ENCODE data around the gene ZCCHC2.

ZCCHC2 gene

DNA sequence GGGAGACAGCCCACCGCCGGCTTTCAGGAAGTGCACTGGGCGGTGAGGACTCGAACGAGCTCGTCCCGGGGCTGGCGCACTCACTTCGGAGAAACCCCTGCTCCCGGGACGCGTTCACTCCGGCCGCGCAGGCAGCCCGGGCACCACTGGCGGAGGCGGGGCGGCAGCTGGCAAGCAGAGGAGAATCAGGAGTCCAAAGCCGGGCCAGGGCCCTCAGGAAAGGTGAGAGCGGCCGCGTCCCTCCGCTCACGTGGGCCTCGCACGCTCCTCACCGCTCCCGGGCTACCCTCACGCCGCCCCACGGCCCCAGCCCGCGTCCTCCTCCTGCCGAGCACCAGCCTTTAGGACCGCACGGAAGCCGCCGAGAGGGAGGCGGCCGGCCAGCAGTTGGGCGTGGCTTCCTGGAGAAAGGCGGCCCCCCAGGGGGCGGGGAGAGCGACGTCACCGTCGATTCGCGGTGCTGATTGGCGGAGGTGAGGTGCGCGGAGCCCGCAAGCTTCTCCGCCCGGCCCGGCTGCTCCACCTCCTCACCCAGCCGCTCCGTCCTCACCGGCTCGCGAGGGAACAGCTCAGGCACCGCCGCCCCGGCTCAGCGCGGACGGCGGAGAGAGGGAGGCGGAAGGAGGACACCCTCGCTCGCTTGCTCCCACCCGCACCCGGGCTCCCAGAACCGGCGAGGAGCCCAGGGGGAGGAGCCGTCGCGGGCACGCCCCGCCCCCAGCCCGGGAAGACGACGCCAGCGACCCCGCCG is at the start of gene ZCCHC2:
Gene ZCCHC2, plus strand, starts transcription at position 522 of the 751 bp plus-strand sequence. CDS start 400 bp downstream, outside the sequence.
- DNase-seq: peak; percentile 95

- no peak for DNase-seq
Observed at GRCh38 chr18:62479574-62479973, 43.3 kb upstream of the ZCCHC2 start.

DNA sequence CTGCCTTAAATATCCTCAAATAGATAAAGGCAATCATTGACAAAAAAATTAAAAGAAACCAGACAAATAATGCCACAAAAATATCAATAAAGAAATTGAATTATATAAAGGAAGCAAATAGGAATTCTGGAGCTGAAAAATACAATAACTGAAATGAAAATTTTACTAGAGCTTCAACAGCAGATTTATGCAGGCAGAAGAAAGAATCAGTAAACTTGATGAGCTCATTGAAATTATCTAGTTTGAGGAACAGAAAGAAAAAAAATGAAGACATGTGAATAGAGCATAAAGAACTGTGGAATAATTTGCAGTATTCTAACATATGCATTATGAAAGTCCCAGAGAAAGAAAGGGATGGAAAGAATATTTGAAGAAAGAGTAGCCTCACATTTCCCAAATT is 41.9 kb upstream of the ZCCHC2 start:
- DNase-seq: no peak

DNA sequence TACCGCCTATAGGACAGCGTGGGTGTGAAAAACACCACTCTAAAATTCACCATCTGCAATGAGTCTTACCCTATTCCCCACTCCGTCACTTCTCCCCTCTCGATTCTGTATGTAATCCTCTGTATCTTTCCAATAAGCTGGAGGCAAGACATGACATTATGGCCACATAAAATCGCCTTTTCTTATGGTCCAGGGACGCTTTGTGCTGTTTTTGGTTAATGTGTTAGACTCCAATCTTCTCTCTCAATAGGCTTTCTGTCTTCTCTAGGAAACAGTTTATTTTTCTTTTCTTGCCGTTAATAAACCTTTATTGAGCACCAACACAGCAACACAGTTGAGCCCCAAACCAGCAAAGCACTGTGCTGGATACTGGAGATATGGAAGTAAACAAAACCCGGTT is 37.9 kb upstream of the ZCCHC2 start:
- no peak for DNase-seq

DNA sequence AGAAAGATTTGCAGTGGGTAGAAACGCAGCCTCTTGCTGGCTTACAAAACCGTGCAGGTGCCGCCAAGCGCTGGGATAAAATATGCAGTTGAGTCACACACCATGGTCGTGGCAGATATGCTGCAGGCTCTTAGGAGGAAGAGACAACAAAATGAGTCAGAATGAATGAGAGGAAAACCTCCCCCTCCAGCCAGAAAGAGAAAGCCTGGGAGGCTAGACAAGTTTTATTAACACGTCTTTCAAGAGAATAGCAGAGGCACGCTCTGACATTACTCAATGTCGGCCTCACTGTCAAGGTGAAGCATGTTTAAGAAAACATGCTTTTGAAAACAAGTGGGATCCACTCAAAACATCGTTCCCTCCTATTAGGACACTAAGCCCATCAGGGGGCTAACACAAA is 37.1 kb upstream of the ZCCHC2 start:
- DNase-seq: no peak

DNA sequence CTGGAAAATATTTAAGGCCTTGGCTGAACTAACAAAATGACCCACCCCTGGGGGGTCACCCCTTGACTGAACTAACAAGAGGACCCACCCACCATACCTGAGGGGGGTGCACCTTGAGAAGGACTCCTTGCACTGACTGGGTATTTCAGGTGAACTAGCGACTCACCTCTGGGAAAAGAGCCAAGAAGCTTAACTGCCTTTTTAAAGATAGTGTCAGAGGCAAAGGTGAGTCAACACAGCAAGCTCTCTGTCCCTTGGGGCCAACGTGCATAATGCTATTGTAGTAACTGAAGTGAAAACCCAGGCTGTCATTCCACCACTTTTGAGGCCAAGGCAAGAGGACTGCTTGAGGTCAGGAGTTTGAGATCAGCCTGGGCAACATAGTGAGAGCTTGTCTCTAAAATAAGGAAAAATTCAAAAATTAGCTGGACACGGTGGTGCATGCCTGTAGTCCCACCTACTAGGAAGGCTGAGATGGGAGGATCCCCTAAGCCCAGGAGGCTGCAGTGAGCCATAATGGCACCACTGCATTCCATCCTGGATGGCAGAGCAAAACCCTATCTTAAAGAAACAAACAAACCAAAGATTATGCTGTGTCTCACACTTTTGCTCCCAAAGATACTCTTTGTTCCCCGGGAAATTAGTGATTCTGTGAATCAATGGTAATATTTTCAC is 36.4 kb upstream of the ZCCHC2 start:
- peak; percentile 43 for DNase-seq

GRCh38 chr18:62487161-62487560 is 35.7 kb upstream of the ZCCHC2 start:
- DNase-seq: no peak

- no peak for DNase-seq
Observed at GRCh38 chr18:62490967-62491695, 31.7 kb upstream of the ZCCHC2 start.

DNA sequence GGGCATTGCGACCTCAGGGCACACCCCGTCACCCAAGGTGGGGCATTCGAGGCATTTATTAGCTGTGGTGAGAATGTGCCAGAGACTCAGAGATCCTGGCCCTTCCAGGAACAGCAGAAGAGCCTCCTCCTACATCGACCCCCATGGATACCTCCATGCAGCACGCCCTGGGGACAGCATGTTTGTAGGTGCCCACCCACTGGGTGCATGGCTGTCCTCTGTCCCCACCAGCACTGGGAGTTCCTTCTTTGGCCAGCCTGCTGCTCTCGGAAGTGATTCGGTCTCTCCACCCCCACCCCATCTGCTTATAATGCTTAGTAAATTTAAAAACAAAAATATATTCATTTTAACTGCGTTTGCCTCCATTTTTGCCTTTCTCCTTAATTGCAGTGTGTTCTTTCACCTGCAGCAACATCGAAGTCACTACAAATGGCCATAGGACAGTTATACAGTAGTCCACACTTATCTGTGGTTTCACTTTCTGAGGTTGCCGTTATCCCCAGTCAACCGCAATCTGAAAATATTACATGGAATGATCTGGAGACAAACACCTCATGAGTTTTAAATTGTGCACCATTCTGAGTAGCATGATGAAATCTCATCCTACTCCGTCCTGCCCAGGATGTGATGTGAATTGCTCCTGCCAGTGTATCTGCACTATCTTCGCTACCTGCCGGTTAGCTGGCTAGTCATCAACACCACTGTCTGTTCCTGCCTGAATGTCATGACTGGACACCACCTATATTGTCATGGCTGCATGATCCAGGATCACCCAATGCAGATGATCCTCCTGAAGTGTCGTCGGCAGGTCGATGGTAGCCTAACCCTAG is 29.6 kb upstream of the ZCCHC2 start:
- no peak for DNase-seq

DNA sequence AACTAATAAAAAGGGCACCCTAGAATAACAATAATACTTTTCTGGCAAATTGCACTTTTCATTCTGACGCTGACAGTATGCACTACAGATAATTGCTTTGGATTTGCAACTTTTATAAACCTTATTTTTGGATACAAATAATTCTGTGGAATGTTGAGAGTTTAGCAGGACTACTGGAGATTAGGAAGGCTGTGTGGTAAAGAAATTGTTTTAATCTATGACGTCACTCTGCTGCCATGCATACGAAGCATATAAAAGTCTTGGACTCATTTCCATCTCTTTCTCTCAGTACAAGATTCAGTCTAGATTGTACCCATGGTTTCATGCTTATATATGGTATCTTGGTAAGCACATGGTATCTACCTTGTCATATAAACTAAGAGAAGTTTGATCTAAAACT is 28.1 kb upstream of the ZCCHC2 start:
- DNase-seq: no peak

GRCh38 chr18:62496262-62496661 is 26.6 kb upstream of the ZCCHC2 start:
- DNase-seq: no peak

DNA sequence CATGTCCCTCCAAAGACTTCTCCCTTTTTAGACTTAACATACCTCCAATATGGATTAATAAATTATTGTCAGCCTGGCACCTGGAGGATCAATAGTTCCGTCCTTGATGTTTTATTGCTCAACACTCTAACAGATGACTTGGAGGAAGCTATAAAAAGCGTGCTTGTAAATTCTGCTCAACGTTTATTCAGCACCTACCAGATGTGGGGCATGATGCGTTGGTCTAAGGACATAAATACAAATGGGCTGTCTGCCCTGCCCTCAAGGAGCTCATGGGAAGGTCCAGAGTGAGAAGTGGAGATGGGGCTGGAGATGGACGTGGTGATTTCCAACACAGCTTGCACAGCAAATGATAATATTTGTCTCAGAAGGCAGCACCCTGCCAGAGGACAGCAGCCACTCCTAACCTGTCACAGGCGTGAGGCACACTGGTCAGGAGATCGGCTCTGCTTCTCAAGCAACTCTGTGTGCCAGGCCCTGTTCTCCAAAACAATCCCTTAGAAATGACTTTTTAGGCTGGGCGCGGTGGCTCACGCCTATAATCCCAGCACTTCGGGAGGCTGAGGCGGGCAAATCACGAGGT is 25.5 kb upstream of the ZCCHC2 start:
- no peak for DNase-seq

DNA sequence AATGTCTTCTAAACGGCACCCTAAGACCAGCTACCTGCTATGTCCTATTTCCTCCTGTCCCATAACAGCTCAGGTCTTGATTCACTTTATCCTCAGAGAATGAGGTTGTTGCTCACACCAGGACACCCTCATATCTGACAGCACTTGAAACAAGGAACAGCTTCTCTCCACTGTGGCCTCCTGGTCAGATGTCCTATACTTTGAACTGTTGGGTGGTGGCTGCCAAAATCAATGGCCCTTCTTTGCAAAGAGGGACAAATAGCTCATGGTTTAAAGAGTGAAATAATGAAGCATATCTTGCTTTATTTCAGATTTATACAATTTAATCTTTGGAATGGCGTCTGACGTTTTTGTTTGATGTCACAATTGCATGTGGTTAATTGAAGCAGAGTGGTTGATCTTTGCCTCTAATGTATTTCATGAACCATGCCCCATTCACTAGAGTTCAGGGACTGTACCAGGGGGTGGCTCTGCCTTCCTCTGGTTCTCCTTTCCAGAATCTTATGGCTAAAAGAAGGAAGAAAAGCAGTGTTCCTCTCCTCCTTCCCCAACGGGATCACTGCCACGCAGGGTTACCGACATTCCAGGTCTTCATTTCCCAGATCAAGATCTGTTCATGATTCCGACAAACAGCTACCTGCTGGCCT is 24.1 kb upstream of the ZCCHC2 start:
- no peak for DNase-seq

GRCh38 chr18:62499263-62499650 is 23.6 kb upstream of the ZCCHC2 start:
- no peak for DNase-seq

DNA sequence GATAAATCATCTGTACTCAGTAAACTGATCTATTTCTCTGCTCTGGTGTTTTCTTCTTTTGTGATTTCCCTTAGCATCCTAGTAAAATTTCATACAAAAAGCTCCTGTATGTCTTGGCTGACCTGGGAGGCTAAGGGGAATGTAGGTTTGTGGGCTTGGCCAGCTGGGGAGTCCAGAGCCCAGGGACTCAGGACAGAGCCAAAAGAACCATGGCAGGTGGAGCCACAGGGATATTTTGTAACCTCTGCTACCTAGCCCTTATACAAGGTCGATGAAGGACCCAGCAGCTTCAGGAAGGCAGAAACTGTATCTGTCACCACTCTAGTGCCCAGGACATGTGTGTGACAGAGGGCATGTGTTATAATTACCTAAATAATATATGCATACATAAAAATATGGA is 22.7 kb upstream of the ZCCHC2 start:
- no peak for DNase-seq

GRCh38 chr18:62500966-62501591 is 21.7 kb upstream of the ZCCHC2 start:
- DNase-seq: no peak

DNA sequence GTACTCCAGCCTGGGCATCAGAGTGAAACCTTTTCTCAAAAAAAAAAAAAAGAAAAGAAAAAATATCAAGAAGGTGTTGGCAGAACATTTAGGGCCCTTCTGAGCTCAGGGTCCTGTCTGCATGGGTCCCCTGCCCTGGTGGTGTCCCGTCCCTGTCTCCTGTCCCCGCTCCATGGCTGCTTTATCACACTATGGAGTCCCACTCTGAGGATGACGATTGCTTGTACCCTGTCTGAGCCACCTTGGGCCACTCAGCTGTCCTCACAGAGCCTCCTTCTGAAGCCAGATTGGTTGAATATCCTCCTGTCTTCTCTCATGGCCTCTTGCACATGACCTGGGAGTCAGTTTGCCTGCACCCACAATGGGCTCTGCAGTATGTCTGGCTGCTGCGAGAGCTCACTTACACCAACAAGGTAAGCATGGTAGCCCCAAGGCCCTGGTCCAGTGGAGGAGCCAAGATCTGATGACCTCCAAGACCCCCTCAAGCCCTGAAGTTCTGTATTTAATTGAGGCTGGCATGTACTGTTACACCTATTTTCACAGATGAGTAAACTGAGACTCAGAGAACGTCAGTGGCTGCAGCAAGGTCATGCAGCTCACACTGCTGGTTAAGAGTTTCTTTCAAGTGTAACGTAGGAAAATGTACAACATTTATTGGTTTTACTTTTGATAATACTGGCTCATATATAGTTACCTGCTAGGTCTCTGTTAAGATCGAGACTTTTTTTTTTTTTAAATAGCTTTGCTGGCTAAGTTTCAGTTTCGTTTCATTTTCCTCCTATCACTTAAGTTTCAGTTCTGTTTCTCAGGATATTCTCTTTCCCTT is 16.9 kb upstream of the ZCCHC2 start:
- no peak for DNase-seq

DNA sequence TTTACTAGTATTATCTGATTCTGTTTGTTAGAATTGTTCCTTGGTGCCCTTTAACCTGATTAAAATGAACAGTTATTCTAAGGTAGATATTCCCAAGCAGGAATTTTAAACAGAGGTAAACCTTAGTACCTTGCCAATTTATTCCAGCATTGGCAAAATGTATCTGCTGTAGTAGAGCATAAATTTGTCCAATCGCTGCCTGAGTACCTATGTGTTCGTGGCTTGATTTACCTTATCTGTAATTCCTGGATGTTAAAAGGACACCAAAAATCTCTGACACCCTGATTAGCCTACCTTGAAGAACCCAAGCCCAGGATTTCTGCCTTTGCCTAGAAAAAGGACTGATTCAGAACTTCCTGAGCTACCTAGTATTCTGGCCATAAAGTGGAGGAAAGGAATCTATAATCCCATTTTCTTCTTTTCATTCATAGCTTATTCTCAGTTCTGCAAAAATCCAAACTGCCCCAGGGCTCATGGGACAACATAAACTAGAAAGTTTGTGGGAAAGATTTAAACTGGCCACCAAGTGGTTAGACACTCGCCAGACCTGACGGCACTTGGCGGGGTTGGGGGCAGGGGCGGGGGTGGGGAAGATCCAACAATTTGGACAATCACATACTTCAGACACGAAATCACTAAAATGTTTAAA is 16.2 kb upstream of the ZCCHC2 start:
- DNase-seq: no peak

GRCh38 chr18:62509779-62510178 is 13.0 kb upstream of the ZCCHC2 start:
- no peak for DNase-seq

DNA sequence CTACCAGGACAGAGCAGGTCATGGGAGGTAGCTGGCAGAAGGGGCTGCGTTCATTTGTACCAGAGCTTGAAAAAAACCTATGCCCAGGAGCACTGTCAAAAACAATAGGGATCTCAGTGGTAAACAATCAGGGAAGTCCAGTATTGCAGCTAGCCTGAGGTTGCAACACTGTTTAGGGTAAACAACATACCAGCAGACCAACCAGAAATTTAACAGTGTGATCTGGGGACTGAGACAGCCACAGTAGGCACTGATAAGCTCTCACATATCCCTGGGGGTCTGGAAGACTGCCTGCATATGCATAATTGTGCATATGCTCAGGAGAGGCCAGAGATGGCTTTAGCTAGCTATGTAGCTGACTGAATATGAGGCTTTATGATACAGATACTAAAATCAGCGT is 12.0 kb upstream of the ZCCHC2 start:
- DNase-seq: no peak

All from NCI-H1436 (cell line).